Stimulated activated CD4-positive, alpha-beta T cell treated with anti-CD3 and anti-CD28 coated beads, TNF-alpha, amount 100 ng/mL, for 1 hour (primary cell): ENCODE measurements around the gene CRHBP.

Experiments
- DNase-seq, 3 donors: peaks; one replicate each; pipeline ENCODE4 v3.0.0-alpha.2; 2020; ENCODE audit warnings: low read depth in 3 of 3, low spot score in 1 of 3

Gene CRHBP

DNA sequence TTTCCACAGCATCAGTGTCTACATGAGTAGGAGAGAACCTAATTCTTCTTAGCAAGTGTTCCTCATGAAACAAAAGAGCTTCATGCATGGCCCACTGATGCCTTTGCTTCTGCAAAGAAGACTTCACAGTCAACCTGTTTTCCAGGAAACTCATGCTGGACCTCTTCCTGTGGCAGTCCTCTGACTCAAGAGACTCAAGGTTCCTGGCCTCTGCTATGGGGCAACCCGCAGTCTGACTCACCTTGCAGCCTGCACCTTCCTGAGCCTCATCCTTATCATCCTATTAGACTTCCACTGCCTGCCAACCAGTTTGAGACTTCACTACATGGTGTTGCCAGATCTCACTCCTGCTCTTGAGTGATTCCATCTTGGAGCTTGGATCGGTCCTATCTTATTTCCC lies 59.8 kb downstream of the CRHBP start:
- no peak for DNase-seq

DNA sequence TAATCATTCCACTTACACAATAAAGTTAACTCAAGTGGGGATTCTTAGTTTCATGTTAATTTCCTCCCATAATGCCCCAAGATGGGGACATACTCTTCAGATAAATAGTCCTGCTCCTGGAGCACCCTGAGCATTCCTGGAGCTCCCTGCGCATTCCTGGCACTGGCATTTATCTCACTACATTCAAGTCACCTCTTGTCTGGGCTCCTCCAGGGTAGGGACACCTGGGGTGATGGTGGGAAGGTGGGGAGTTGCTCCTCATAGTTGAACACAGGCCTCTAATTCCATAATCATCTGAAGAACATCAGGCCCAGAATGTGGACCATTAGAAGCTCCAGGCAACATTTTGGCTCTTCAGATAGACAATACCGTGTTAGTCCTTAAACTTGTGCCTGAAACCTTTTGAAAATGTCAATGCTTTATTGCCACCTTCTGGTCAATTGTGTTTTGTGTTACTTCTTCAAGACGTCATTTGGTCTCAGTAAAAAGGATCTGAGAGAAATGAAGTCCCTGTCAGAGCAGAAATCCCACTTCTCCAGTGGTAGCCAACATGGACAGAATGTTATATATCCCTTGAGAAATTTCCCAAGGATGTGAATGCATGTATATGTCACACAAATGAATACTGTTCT lies 63.2 kb downstream of the CRHBP start:
- no peak for DNase-seq

DNA sequence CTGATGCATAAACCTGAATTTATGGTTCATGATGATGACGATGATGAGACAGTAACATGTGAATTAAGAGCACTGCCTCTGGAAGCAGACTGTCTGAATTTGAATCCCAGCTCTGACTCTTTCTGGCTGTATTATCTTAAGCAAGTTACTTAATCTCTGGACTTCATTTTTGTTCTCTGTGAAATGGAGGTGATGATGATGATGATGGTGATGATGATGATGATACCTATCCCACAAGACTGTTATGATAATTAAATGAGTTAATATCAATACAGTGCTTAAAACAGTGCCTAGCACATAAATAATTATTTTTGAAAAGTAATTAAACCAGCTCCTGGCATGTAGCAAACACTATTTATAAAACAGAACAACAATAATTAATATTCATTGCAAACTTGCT lies 64.1 kb downstream of the CRHBP start:
- no peak for DNase-seq

DNA sequence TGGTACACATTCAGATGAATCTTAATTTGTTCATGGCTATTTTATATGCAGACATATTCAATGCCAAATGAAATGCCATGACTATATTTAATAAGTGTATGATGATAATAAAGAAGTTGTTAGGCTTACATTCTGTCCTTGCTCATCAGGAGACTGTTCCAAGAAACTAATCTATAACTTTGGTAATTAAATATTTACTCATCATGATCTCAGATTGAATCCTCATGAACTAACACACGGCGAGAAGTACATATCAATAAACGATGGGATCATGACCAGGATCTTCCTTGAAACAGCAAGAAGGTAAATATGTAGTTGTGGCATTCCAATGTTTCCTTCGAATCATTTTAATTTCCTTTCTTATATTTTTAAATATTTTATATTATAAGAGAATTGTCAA lies 64.8 kb downstream of the CRHBP start:
- DNase-seq = no peak
